GM18502 (cell line): Measurements from ENCODE around the gene IPCEF1.
"Not testable (repeated sequence)": the region's sequence is repeated elsewhere in the genome, so short reads cannot be mapped to it uniquely, and the experiment has no call there.

ENCODE experiments used
- ATAC-seq: cut with Tn5 transposase; IDR thresholded peaks from one replicate; pipeline ENCODE4 v1.9.1; 2021; ENCODE audit warnings: mild to moderate bottlenecking; ENCODE audit not compliant: unreplicated experiment, poor library complexity

The IPCEF1 gene

DNA sequence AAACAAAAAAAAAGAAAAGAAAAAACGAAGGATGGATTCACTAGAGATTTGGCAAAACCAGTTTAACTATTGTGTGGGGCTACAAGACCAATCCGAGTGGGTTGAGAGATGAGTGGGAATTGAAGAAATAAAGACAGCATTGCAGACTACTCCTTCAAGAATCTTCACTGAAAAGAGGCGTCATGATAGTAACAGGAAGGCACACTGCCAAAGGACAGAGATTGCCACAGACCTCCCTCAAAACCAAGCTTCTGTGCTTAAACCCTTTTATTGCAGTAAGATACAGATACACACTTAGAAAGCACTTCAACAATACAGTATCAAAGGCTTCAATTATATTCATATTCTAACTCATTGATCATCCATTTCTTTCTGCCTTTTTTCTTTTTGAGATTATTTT, 103.9 kb downstream of the IPCEF1 start:
- no peak for ATAC-seq

- ATAC-seq = no peak
Measured at GRCh38 chr6:154251116-154251515, 105.5 kb downstream of the IPCEF1 start.

DNA sequence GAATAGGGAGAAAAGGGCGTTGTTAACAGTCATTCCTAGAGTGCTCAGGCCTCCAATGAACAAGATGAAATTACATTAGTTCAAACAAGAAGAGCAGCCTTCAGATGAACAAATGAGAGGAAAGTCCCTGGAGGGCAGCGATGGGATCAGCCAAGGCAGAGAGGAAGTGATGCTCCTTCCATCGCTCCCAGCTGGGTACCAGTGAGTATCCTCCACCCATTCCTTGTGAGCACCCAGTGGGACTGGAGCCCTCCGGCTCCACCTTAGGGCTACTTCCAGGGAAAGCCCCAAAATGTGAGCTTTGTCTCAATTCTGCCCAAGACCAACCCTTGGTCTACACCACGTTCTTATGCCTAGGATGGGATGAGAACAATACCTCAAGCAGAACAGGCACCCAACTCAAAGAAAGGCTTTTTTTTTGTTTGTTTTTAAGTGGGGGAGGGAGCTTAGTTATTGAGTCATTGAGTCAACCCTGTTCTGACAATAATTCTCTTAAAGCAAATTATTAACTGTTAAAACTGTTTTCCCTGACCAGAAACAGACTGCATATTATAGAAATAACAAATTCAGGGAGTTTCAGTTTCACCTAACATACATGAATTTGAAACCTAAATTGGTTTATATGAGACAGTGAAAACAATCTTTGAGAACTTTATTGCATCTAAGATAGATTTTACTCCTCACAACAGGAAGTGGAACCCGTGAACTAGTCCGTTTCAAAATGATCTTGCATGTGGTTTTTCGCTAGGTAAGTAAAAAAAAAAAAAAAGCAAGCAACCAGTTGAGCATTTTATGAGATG, 106.9 kb downstream of the IPCEF1 start:
- ATAC-seq = peak; percentile 69

DNA sequence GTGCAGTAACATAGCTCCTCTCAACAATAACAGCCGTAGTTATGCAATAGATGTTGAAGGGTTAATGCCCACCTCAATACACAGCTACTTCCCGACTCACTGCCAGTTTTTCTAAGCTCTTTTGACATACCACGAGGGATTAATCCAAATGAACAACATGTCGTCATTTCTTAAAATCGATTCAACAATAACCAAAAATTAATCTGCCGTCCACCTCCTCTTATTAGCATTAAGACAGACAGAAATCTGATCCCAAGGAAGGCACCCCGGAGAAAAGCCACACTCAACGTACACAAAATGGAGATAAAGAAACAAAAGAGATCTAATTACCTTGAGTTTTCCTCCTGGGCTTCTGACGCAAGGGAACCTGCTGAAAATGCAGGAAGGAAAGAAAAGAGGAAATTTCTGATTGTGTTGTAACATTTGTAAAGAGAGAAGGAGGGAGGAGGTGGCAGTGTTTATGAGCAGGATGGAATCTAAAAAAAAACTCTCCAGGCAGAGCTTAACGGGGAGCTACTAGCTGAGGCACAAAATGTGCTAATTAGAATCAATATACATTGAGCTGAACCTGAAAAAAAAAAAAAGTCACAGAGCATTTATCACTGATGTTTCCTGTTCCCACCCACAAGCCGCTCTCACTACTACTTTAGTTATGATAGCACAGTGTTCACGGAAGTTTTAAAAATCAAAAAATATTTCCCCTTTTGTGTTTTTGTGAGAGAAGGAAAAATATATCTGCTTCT, 109.3 kb downstream of the IPCEF1 start:
- peak; percentile 48 for ATAC-seq

DNA sequence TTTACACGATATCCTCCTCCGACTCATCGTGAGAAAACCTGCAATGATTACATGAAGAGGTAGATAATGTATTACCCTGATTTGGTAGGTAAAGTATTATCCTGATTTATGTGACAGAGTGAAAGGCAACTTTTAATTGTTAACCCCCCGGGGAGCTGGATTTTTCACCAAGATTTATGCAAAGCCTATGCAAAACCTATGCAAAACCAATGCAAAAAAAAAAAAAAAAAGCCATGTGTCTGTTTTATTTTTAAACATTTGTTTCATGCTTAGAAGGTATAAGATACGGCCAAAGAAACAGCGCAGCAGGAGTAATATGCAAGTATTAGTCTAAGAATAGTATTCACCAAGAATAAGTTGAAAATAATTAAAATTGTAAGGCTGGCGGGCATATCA, 109.9 kb downstream of the IPCEF1 start:
- ATAC-seq = no peak

GRCh38 chr6:154245506-154245905, 111.1 kb downstream of the IPCEF1 start:
- ATAC-seq = no peak

DNA sequence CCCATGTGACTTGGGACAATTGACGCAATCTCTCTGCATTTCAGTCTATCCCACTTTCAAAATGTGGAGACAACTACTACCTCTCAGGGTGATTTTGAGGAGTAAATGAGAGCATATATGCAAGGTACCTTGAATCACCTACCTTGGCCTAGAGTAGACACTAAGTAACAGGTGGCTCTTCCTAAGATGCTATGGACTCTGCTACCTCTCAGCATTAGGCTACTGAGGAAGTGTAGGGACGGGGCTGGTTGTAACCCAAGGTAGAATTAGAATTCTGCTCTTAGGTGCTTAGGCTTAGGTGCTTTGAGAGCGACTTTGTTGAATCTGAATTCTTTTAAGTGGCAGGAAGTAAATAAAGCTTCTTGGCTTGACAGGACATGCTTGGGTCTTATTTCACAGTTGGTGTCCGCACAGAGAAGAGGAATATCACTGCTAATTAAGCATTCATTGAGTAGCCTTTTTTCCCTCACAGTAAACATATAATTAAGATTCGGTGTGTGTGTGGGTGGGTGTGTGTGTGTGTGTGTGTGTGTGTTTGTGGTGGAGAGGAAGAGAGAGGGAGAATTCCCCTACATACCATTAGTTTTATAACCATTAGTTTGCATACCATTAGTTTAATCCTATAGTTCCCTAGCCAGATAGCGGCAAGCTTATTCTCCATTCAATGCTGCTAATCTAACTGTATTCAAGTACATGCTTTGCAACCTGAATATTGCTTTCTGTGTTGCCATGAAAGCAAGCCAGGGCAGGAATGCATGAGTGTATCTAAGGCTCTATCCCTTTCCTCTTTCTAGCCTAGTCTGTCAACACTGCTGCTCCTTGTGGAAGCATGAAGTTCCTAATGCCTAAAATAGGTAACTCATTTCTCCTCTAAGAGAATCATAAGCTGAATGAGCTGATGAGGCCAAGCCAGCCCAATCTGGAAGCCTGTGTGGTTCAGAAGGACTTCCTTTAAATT, 112.5 kb downstream of the IPCEF1 start:
- no peak for ATAC-seq

DNA sequence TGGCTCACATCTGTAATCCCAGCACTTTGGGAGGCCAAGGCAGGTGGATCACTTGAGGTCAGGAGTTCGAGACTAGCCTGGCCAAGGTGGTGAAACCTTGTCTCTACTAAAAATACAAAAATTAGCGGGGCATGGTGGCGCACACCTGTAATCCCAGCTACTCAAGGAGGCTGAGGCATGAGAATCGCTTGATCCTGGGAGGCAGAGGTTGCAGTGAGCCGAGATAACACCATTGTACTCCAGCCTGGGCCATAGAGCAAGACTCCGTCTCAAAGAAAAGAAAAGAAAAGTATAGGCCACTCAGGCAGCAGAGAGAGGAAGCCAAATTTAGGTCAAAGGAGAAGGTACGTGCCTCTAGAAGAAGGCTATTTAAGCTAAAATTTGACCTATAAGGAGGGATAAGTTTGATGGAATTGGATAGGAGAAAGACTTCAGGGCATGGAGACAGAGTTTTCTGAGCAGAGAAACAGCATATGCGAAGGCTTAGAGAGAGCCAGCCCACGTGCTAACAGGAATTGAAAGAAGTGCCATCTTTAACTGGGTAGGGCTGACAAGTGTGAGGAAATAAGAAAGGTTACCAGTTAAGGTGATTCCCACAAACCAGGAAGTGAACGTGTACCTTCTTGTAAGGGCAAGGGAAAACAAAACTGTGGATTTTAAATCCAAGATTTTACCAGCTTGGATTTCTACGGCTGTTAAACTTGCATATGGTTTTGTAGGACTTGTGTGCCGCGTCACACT, 113.8 kb downstream of the IPCEF1 start:
- no peak for ATAC-seq

DNA sequence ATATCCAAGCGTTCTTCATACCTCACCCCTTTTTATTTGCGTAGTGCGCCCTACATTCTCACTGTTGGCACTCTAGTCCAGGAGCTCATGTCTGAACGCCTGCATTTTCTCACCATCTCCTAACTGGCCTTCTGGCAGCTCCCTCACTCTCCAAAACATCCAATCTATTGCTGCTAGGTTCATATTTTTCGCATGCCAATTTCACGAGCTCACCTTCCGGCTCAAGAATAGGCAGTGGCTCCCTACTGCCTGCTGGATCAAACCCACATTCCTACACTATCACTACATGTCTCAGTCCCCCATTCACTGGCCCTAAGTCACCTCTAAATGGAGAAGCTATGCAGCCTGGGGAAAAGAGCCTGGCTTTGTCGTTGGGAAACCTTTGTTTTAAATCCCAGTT, 115.0 kb downstream of the IPCEF1 start:
- no peak for ATAC-seq

DNA sequence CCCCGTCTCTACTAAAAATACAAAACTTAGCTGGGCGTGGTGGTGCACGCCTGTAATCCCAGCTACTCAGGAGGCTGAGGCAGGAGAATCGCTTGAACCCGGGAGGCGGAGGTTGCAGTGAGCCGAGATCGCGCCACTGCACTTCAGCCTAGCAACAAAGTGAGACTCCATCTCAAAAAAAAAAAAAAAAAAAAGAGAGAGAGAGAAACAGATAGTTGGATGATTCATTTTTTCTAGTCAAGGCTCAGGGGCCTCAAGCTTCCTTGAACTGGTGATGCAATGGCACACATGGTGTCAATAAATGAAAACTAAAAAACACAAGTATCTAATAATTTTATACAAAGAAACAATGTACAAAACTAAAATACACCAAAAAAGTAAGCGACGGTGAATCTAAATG, 115.5 kb downstream of the IPCEF1 start:
- ATAC-seq = not testable (repeated sequence)

DNA sequence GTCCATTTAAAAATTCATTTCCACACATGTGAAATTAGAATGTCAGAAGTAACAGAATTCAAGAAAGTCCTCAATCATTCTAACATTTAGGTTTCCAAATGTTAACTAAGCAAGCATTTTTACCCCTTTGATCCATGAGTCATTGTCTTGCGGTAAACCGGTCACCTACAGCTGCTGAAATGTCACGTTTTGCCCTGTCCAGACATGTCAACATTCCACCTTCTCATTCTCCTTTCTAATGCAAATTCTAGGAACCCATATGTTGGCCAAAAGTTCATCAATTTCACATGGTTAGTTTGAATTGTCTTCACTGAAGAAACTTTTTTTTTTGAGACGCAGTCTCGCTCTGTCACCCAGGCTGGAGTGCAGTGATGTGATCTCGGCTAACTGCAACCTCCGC, 117.2 kb downstream of the IPCEF1 start:
- ATAC-seq = no peak

- ATAC-seq = no peak
Measured at GRCh38 chr6:154238831-154239230, 117.8 kb downstream of the IPCEF1 start.

DNA sequence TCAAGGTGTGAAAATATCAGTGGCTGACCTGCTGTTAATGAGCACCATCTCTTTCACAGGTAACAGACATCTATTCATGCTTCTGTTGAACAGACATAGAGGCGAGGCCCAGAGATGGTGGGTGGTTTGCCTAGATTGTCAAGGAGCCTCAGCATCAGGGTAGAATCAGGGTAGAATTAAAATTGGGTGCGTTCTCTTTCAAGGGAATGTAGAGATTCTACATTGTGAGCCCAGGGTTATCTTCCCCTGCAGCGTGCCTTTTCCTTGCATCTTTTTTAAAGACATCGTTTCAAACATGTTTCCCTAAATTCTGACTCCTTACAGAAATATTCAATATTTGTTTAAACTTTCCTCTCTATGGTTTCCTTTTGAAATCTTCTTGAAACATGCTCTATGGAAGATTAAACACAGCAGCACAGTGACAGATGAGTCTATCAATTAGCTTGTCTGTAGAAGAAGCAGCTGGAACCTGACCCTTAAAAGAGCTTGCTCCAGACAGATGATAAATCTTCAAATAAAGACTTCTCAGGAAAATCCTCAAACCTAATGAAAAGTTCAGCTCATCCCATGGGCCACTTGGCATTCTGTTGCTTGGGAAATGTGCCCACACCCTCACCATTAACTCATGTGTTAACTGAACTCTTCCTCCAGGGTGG, 119.8 kb downstream of the IPCEF1 start:
- ATAC-seq = no peak

DNA sequence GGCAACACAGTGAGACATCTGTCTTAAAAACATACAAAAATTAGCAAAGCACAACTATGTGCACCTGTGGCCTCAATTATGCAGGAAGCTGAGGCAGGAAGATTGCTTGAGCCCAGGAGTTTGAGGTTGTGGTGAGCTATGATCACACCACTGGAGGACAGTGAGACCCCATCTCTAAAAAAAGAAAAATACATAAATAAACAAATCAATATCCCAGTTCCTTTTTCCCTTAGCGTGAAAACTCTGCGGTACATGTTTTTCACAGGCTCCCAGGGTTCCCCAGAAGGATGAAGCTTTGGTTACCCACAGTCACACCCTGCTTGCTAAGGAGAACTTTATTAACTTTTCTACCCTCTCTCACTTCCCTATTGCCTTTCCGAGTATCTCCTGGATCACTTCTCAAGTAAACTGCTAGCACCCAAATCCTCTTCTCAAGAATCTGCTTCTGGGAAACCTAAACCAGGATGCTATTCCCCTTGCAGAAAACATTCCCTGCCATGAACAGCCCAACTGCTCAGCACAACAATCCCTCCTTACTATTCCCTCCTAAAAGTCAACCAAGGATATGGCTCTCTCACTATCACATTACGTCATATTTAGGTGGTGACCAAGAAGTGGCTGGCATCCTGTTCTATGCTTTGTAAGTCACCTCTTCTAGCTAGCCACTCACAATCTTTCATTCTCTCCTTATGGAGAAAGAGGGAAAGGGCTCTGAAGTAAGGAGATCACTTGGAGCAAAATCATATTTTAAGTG, 122.4 kb downstream of the IPCEF1 start:
- ATAC-seq = peak; percentile 65

DNA sequence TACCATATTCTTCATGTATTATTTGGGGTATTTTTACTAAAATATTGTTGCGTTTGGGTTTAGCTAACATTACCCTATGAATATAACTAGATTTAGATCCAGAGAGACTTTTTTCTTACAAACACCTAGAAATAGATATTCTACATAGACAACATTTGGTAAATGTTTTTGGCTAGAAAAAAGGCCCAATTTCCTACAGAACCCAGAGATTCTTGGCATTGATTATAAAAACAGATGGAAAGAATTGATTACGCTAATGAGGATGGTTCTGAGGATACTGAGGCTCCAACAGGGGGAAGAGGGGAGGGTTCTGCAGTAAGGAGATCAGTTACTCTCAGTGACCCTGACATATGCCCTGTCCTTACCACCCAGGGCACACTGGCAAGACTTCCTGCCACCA, 123.2 kb downstream of the IPCEF1 start:
- ATAC-seq = no peak

GRCh38 chr6:154232013-154232910, 124.3 kb downstream of the IPCEF1 start:
- ATAC-seq = no peak

- no peak for ATAC-seq
Measured at GRCh38 chr6:154230910-154231595, 125.5 kb downstream of the IPCEF1 start.
